ENCODE data around the gene NUDT17.

The NUDT17 gene

GRCh38 chr1:145892486-145893087 is 47.2 kb downstream of the NUDT17 start:
- H3K4me3 ChIP-seq (ENCODE audit: low read depth, low read length) = no peak overlapping the region
- no peak for TF ChIP-seq CTCF (IDR thresholded peaks at IDR 0.05; ENCODE audit: low read depth, low read length)
- no peaks in the 10 kb centered on the region for H3K27me3 ChIP-seq
- H3K36me3 ChIP-seq = no peaks in the 10 kb centered on the region
- no peak for DNase-seq
- no peaks in the 10 kb centered on the region for H3K9me3 ChIP-seq
- peaks cover 6% of the 10 kb centered on the region; the same call in 1 of the 2 replicates for H3K4me1 ChIP-seq

GRCh38 chr1:145893306-145894055 is 48.1 kb downstream of the NUDT17 start:
- no peak for TF ChIP-seq CTCF (IDR thresholded peaks at IDR 0.05; ENCODE audit: low read depth, low read length)
- Histone ChIP-seq H3K36me3 (no peaks in the 10 kb centered on the region), H3K9me3 (no peaks in the 10 kb centered on the region), H3K4me3 (ENCODE audit: low read depth, low read length) (no peak overlapping the region), H3K4me1 (peaks cover 6% of the 10 kb centered on the region; the same call in 1 of the 2 replicates), H3K27me3 (no peaks in the 10 kb centered on the region)
- no peak for DNase-seq

- no peak for DNase-seq
- TF ChIP-seq CTCF (IDR thresholded peaks at IDR 0.05; ENCODE audit: low read depth, low read length) = no peak
Measured at GRCh38 chr1:145895471-145895870, 50.0 kb downstream of the NUDT17 start.

GRCh38 chr1:145897969-145898368 is 52.5 kb downstream of the NUDT17 start:
- Histone ChIP-seq H3K9me3 (no peaks in the 10 kb centered on the region), H3K4me3 (ENCODE audit: low read depth, low read length) (no peak overlapping the region), H3K27me3 (no peaks in the 10 kb centered on the region), H3K36me3 (no peaks in the 10 kb centered on the region), H3K4me1 (no peaks in the 10 kb centered on the region)
- TF ChIP-seq CTCF (IDR thresholded peaks at IDR 0.05; ENCODE audit: low read depth, low read length) = no peak
- no peak for DNase-seq

More at GRCh38 chr1:145895471-145895870, 50.0 kb downstream of the NUDT17 start:
- H3K4me1 ChIP-seq = peaks cover 6% of the 10 kb centered on the region; the same call in 1 of the 2 replicates
- no peaks in the 10 kb centered on the region for H3K36me3 ChIP-seq
- H3K4me3 ChIP-seq (ENCODE audit: low read depth, low read length) = no peak overlapping the region
- H3K9me3 ChIP-seq = no peaks in the 10 kb centered on the region
- no peaks in the 10 kb centered on the region for H3K27me3 ChIP-seq
